HEK293T (cell line): ENCODE data around the gene KCNMA1.

Experiments used
- CTCF ChIA-PET: fragments of 350-600 bp; formaldehyde crosslinking; extraction: SDS; loops from one replicate; lab custom pipeline; 2021; ENCODE audit warnings: antibody characterized with exemption, inconsistent platforms; lab: Yijun Ruan, JAX
- POLR2A ChIA-PET: fragments of 350-600 bp; formaldehyde crosslinking; extraction: SDS; loops from one replicate; lab custom pipeline; 2020; ENCODE audit warnings: antibody characterized with exemption, inconsistent platforms; lab: Yijun Ruan, JAX
- DNase-seq: peaks from one replicate; pipeline ENCODE4 v3.0.0; 2012; ENCODE audit warnings: mixed read lengths; ENCODE audit errors: extremely low spot score
- ARNT ChIP-seq: fragments of 450-650 bp; IDR thresholded peaks from 2 replicates; pipeline ENCODE4 v1.6.1; 2017; ENCODE audit warnings: mild to moderate bottlenecking
- BHLHE40 ChIP-seq: fragments of 450-650 bp; IDR thresholded peaks from 2 replicates; pipeline ENCODE4 v1.6.1; 2016; ENCODE audit warnings: mild to moderate bottlenecking, moderate library complexity, borderline replicate concordance
- CTBP1 ChIP-seq: fragments of 450-650 bp; IDR thresholded peaks from 2 replicates; pipeline ENCODE4 v1.6.1; 2016; ENCODE audit warnings: borderline replicate concordance
- ELF4 ChIP-seq: fragments of 450-650 bp; IDR thresholded peaks from 2 replicates; pipeline ENCODE4 v1.6.1; 2017; ENCODE audit warnings: antibody characterized with exemption
- FOXA1 ChIP-seq: fragments of 450-650 bp; IDR thresholded peaks from 2 replicates; pipeline ENCODE4 v1.6.1; 2016; ENCODE audit warnings: mild to moderate bottlenecking
- FOXK2 ChIP-seq: fragments of 450-650 bp; IDR thresholded peaks from 2 replicates; pipeline ENCODE4 v1.6.1; 2016; ENCODE audit warnings: mild to moderate bottlenecking
- FOXM1 ChIP-seq: fragments of 450-650 bp; IDR thresholded peaks from 2 replicates; pipeline ENCODE4 v1.6.1; 2017; ENCODE audit warnings: mild to moderate bottlenecking, borderline replicate concordance
- HDGF ChIP-seq: fragments of 450-650 bp; IDR thresholded peaks from 2 replicates; pipeline ENCODE4 v1.6.1; 2017; ENCODE audit warnings: antibody characterized with exemption, borderline replicate concordance
- L3MBTL2 ChIP-seq: fragments of 450-650 bp; conservative IDR thresholded peaks from 2 replicates; pipeline ENCODE4 v1.6.1; 2016; ENCODE audit warnings: mild to moderate bottlenecking
- LEF1 ChIP-seq: fragments of 450-650 bp; IDR thresholded peaks from 2 replicates; pipeline ENCODE4 v1.6.1; 2017; ENCODE audit warnings: mild to moderate bottlenecking, borderline replicate concordance
- NFRKB ChIP-seq: fragments of 450-650 bp; IDR thresholded peaks from 2 replicates; pipeline ENCODE4 v1.6.1; 2016; ENCODE audit warnings: mild to moderate bottlenecking, moderate library complexity
- SP1 ChIP-seq: fragments of 450-650 bp; IDR thresholded peaks from 2 replicates; pipeline ENCODE4 v1.6.1; 2017
- SUZ12 ChIP-seq: fragments of 450-650 bp; IDR thresholded peaks from 2 replicates; pipeline ENCODE4 v1.6.1; 2016; ENCODE audit warnings: mild to moderate bottlenecking
- TARDBP ChIP-seq: fragments of 450-650 bp; IDR thresholded peaks from 2 replicates; pipeline ENCODE4 v1.6.1; 2016
- ZNF384 ChIP-seq: fragments of 450-650 bp; IDR thresholded peaks from 2 replicates; pipeline ENCODE4 v1.6.1; 2016
- TF ChIP-seq, protein P1 (sequence below): fragments of 450-650 bp; IDR thresholded peaks from 2 replicates; pipeline ENCODE4 v1.6.1; 2016

Gene KCNMA1

GRCh38 chr10:76887223-76888010 lies 750.2 kb downstream of the KCNMA1 start:
- no peak for DNase-seq
- TF ChIP-seq FOXA1 (no peak), CTBP1 (no peak), BHLHE40 (no peak), FOXK2 (no peak), ELF4 (no peak), TARDBP (no peak), ARNT (no peak), SUZ12 (no peak), FOXM1 (no peak), ZNF384 (no peak), LEF1 (no peak), SP1 (no peak), L3MBTL2 (no peak), HDGF (no peak), NFRKB (no peak)
- TF ChIP-seq, protein P1, sequence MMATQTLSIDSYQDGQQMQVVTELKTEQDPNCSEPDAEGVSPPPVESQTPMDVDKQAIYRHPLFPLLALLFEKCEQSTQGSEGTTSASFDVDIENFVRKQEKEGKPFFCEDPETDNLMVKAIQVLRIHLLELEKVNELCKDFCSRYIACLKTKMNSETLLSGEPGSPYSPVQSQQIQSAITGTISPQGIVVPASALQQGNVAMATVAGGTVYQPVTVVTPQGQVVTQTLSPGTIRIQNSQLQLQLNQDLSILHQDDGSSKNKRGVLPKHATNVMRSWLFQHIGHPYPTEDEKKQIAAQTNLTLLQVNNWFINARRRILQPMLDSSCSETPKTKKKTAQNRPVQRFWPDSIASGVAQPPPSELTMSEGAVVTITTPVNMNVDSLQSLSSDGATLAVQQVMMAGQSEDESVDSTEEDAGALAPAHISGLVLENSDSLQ, result no peak
- POLR2A ChIA-PET, result no interaction called here
- CTCF ChIA-PET, result no interaction called here

DNA sequence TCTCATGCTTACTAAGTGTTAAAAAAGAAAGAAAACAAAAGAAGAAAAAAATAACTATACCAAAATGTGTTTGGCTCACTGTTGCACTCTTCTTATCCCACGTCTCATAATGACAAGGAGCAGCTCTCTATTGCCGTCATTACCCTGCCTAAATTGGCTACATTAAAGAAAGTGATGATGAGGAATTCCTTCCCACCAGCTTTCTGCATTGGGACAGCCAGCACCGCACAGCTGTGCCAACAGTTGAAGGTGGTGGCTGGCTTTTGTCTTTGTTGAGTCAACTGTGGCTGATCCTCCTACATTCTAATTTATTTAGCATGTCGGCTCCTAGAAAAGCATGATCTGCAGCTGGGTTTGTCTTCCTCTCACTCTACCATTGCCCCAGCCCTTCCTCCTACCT lies 751.8 kb downstream of the KCNMA1 start:
- POLR2A ChIA-PET, result no interaction called here
- no peak for TF ChIP-seq LEF1
- TF ChIP-seq, protein P1, result no peak
- no peak for TF ChIP-seq TARDBP
- no peak for DNase-seq
- CTCF ChIA-PET, result no interaction called here

- no peak for TF ChIP-seq LEF1
- no peak for TF ChIP-seq L3MBTL2
- TF ChIP-seq SP1, result no peak
- TF ChIP-seq CTBP1, result no peak
- TF ChIP-seq, protein P1, result no peak
- TF ChIP-seq ELF4, result no peak
- no peak for TF ChIP-seq NFRKB
- TF ChIP-seq HDGF, result no peak
- TF ChIP-seq ZNF384, result no peak
- no peak for TF ChIP-seq FOXK2
- no peak for TF ChIP-seq TARDBP
- TF ChIP-seq SUZ12, result no peak
- no peak for TF ChIP-seq FOXM1
- no peak for TF ChIP-seq ARNT
- TF ChIP-seq FOXA1, result no peak
- no peak for TF ChIP-seq BHLHE40
- CTCF ChIA-PET, result no interaction called here
- POLR2A ChIA-PET, result no interaction called here
- DNase-seq, result no peak
These were observed 752.8 kb downstream of the KCNMA1 start for GRCh38 chr10:76884673-76885275.

DNA sequence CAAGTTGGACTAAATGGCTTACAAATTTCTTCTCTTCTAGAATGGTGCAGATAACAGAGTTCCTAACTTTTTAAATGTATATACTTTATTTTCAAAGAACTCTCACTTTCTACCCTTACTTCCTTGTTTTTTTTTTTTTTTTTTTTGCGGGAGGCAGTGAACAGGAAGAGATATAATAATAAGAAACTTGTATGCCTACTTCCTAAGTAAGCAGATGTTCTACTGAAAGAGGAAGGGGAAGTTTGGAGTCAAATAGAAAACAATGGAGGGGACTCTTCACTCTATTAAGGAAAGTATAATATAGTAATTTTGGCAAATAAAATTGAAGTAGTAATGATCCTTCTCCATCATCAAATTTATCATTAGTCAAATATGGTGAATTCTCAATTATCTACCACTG lies 754.0 kb downstream of the KCNMA1 start:
- no peak for TF ChIP-seq LEF1
- TF ChIP-seq CTBP1, result no peak
- TF ChIP-seq TARDBP, result no peak
- no peak for TF ChIP-seq ZNF384
- TF ChIP-seq FOXK2, result no peak
- no peak for TF ChIP-seq SP1
- TF ChIP-seq NFRKB, result no peak
- no peak for TF ChIP-seq ELF4
- TF ChIP-seq, protein P1, result no peak
- no peak for TF ChIP-seq HDGF
- ChIA-PET POLR2A (no interaction called here), CTCF (no interaction called here)
- DNase-seq, result no peak

GRCh38 chr10:76882796-76883195 lies 754.8 kb downstream of the KCNMA1 start:
- no peak for TF ChIP-seq SUZ12
- no peak for TF ChIP-seq NFRKB
- no peak for TF ChIP-seq TARDBP
- no peak for TF ChIP-seq CTBP1
- no peak for TF ChIP-seq ELF4
- no peak for TF ChIP-seq LEF1
- TF ChIP-seq ARNT, result no peak
- TF ChIP-seq FOXK2, result no peak
- TF ChIP-seq, protein P1, result no peak
- TF ChIP-seq L3MBTL2, result no peak
- TF ChIP-seq HDGF, result no peak
- no peak for TF ChIP-seq ZNF384
- no peak for TF ChIP-seq BHLHE40
- no peak for TF ChIP-seq FOXM1
- no peak for TF ChIP-seq SP1
- TF ChIP-seq FOXA1, result no peak
- ChIA-PET CTCF (no interaction called here), POLR2A (no interaction called here)
- no peak for DNase-seq
